H1 (cell line): Measurements from ENCODE around the gene SLC12A8. TPM values are rescaled to one million over a fixed set of nuclear protein-coding genes. Genes with fewer than 3 reads are reported as not detected.

ENCODE experiments used
- CBX8 ChIP-seq: fragments of 300-800, 300-1000 bp; sonication (generic); IDR thresholded peaks from 2 replicates; pipeline ENCODE4 v1.7.1; 2016; ENCODE audit warnings: low read depth, low read length, borderline replicate concordance
- CHD7 ChIP-seq: fragments of 300-600 bp; sonication (generic); IDR thresholded peaks from 2 replicates; pipeline ENCODE4 v1.7.1; 2012; ENCODE audit warnings: low read length, moderate library complexity, mild to moderate bottlenecking, inconsistent platforms; ENCODE audit not compliant: insufficient replicate concordance
- EGR1 ChIP-seq: IDR thresholded peaks from 2 replicates; pipeline ENCODE4 v1.6.1; 2011; ENCODE audit warnings: low read depth, low read length, borderline replicate concordance
- EP300 ChIP-seq, 2 experiments: IDR thresholded peaks; 1 replicate in 1 of 2; 2 replicates in 1 of 2; pipeline ENCODE4 v1.6.1; 2011 to 2012; ENCODE audit warnings: low read depth in 2 of 2, low read length in 2 of 2, mild to moderate bottlenecking in 2 of 2, borderline replicate concordance in 1 of 2, inconsistent platforms in 1 of 2, moderate library complexity in 1 of 2
- NANOG ChIP-seq: IDR thresholded peaks from 2 replicates; pipeline ENCODE4 v1.6.1; 2011; ENCODE audit warnings: low read length, low read depth, mild to moderate bottlenecking, inconsistent platforms; ENCODE audit not compliant: insufficient read depth, poor library complexity, severe bottlenecking
- SIRT6 ChIP-seq: IDR thresholded peaks from one replicate; pipeline ENCODE4 v1.7.1; 2012; ENCODE audit warnings: low read length, inconsistent platforms
- SP4 ChIP-seq: IDR thresholded peaks from 2 replicates; pipeline ENCODE4 v1.6.1; 2012; ENCODE audit warnings: low read length, inconsistent platforms
- TAF1 ChIP-seq: IDR thresholded peaks from 2 replicates; pipeline ENCODE4 v1.6.1; 2011; ENCODE audit warnings: mild to moderate bottlenecking, low read depth, low read length
- TBP ChIP-seq: IDR thresholded peaks from 2 replicates; pipeline ENCODE4 v1.6.1; 2011; ENCODE audit warnings: low read depth, low read length, improper control_type of control experiment
- polyA plus RNA-seq, 7 experiments: library from polyadenylated mRNA; depleted of rRNA in 3 of 7; stranded (reverse) in 5 of 7; unstranded in 2 of 7; fragments of >200 nt in 5 of 7; fragments of 200-250 nt in 2 of 7; gene quantifications; 1 replicate in 5 of 7; 2 replicates in 1 of 7; 4 replicates in 1 of 7; pipeline versions ENCODE4 v1.2.1 to v1.2.3, GENCODE V29; 2011 to 2013; ENCODE audit warnings: missing spikeins in 2 of 7, mixed read lengths in 2 of 7
- total RNA-seq: library from RNA; stranded (reverse); fragmentation: NEBNext Ultra II Directional; extraction: Animal tissue kit (Norgen Biotek cat#: 25700); gene quantifications from 2 replicates; pipeline ENCODE4 v1.2.1, GENCODE V29; 2021

Gene SLC12A8
- total and polyA plus RNA-seq, 2 of the 8 experiments (the other 6 are each of a cell fraction or from before 2014, with no cell fraction given): 13.7 to 14.4 TPM

DNA sequence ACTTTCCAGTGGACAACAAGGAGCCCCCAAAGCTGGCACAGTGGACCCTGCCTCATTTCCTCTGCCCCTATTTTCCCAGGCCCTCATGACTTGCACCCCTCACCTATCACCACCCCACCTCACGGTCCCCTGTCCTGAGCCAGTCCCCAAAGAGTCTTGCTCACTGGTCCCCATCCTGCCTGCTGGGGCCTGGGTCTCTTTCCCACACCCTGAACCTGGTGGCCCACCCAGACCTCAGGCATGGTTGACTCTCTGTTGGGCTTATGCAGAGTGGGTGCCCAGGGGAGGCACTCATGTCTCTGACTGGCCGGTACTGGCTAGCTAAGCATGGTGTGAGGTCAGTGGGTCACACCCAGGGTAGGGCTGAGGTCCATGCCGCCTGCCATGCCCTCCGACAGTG lies 73.2 kb downstream of the SLC12A8 start (continued):
- TF ChIP-seq CHD7: no peak
- no peak for TF ChIP-seq SP4
- TF ChIP-seq EP300 (IDR thresholded peaks at IDR 0.05; ENCODE audit: borderline replicate concordance in 1 of 2, low read depth in 2 of 2, low read length in 2 of 2): no peak
- no peak for TF ChIP-seq CBX8
- no peak for TF ChIP-seq EGR1
- no peak for TF ChIP-seq NANOG
- TF ChIP-seq SIRT6: no peak
- no peak for TF ChIP-seq TBP
- TF ChIP-seq TAF1: no peak
